Stomach smooth muscle (tissue), 2 donors: ENCODE results near the gene HOXD9.

Experiments used
- H3K27ac ChIP-seq: one replicate; pipeline ENCODE4 v1.7.0; 2013; ENCODE audit warnings: mild to moderate bottlenecking, low read length, inconsistent platforms
- H3K27me3 ChIP-seq, 2 donors: one replicate each; pipeline ENCODE4 v1.7.0; 2013; ENCODE audit warnings: low read length in 2 of 2; ENCODE audit not compliant: insufficient read depth in 2 of 2, control insufficient read depth in 1 of 2
- H3K36me3 ChIP-seq, 2 donors: one replicate each; pipeline ENCODE4 v1.7.0; 2013; ENCODE audit warnings: low read length in 2 of 2; ENCODE audit not compliant: control insufficient read depth in 2 of 2, insufficient read depth in 2 of 2
- H3K4me1 ChIP-seq: one replicate; pipeline ENCODE4 v1.7.0; 2013; ENCODE audit warnings: low read length; ENCODE audit not compliant: control insufficient read depth, insufficient read depth
- H3K4me3 ChIP-seq, 2 donors: one replicate each; pipeline ENCODE4 v1.7.0; 2013; ENCODE audit warnings: low read length in 2 of 2
- H3K9ac ChIP-seq, 2 donors: one replicate each; pipeline ENCODE4 v1.7.0; 2013; ENCODE audit warnings: low read length in 2 of 2, mild to moderate bottlenecking in 1 of 2
- H3K9me3 ChIP-seq, 2 donors: one replicate each; pipeline ENCODE4 v1.7.0; 2013; ENCODE audit warnings: low read length in 2 of 2; ENCODE audit not compliant: control insufficient read depth in 2 of 2
- donor health status: healthy.
- donor health status: Pancreatic carcinoma.

HOXD9 gene

DNA sequence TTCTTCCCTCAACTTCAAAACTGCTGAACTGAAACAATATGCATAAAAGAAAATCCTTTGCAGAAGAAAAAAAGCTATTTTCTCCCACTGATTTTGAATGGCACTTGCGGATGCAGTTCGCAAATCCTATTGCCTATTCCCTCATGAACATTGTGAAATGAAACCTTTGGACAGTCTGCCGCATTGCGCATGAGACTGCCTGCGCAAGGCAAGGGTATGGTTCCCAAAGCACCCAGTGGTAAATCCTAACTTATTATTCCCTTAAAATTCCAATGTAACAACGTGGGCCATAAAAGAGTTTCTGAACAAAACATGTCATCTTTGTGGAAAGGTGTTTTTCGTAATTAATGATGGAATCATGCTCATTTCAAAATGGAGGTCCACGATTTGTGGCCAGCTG, 15.4 kb downstream of the HOXD9 start:
- no peaks in the 10 kb centered on the region for H3K9me3 ChIP-seq
- H3K36me3 ChIP-seq: no peaks in the 10 kb centered on the region
- no peak overlapping the region for H3K4me3 ChIP-seq
- H3K4me1 ChIP-seq: peaks cover 24% of the 10 kb centered on the region
- peaks cover 75 to 84% of the 10 kb centered on the region in 2 donors for H3K27me3 ChIP-seq
- H3K27ac ChIP-seq: no peak overlapping the region
- H3K9ac ChIP-seq: no peak overlapping the region

DNA sequence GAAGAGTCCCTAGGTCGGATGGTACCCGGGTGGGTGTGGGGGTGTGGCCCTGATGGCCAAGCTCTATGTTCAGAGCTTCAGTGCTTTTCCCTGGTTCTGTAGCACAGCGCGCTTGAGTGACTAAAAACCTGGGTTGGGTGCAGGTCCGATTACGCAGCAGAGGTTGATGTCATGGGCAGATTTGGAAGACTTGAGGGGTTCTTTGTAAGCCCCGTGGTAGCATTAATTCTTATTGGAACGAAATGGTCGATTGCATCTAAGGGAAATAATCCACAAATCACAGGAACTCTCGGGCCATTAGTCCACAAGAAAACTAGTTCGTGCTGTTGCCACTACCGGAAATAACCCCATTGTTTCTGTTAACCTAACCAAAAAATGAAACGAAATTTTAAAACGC, 16.0 kb downstream of the HOXD9 start:
- no peaks in the 10 kb centered on the region for H3K36me3 ChIP-seq
- H3K4me1 ChIP-seq: peaks cover 21% of the 10 kb centered on the region
- no peak overlapping the region for H3K27ac ChIP-seq
- no peaks in the 10 kb centered on the region for H3K9me3 ChIP-seq
- peaks cover 74 to 83% of the 10 kb centered on the region in 2 donors for H3K27me3 ChIP-seq
- no peak overlapping the region for H3K9ac ChIP-seq
- H3K4me3 ChIP-seq: peak overlapping the region in 1 of 2 donors; percentile 22

DNA sequence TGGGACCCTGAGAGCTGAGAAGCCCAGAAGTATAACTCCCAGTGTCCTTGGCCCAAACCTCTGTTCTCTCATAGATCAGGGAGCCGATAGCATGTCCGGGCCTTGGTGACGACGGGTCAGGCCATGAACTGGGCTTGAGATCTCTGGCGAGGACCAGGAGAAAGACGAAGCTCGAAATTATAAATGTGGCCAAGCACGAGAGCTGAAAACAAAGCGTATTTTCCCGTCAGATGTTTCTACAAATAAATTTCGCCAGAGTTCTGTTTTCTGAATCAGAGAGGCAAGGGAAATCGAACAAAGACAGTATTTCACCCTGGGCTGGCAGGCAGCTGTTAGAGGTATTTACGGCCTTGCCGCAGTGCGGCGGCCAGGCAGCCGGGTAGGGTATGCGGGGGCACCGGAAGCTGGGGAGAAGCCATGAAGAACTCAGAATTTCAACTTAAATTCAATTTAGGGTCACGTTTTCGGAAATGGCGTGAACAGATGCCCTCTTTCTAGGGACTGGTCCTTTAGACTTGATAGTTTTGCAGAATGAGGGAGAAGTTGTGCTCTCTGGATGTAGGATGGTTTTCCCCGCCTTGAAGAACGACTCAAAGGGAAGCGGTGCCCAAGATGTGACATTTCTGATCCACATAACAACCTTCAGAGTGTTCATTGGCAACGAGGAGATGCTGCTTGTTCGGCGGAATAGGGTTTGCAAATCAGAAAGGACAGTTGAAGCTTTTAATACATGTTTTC, 16.6 kb downstream of the HOXD9 start:
- peak overlapping the region in 1 of 2 donors; percentile 22 for H3K4me3 ChIP-seq
- no peak overlapping the region for H3K9ac ChIP-seq
- H3K9me3 ChIP-seq: no peaks in the 10 kb centered on the region
- H3K4me1 ChIP-seq: peaks cover 20% of the 10 kb centered on the region
- H3K27me3 ChIP-seq: peaks cover 71 to 83% of the 10 kb centered on the region in 2 donors
- H3K27ac ChIP-seq: peak overlapping the region; percentile 18
- H3K36me3 ChIP-seq: no peaks in the 10 kb centered on the region

DNA sequence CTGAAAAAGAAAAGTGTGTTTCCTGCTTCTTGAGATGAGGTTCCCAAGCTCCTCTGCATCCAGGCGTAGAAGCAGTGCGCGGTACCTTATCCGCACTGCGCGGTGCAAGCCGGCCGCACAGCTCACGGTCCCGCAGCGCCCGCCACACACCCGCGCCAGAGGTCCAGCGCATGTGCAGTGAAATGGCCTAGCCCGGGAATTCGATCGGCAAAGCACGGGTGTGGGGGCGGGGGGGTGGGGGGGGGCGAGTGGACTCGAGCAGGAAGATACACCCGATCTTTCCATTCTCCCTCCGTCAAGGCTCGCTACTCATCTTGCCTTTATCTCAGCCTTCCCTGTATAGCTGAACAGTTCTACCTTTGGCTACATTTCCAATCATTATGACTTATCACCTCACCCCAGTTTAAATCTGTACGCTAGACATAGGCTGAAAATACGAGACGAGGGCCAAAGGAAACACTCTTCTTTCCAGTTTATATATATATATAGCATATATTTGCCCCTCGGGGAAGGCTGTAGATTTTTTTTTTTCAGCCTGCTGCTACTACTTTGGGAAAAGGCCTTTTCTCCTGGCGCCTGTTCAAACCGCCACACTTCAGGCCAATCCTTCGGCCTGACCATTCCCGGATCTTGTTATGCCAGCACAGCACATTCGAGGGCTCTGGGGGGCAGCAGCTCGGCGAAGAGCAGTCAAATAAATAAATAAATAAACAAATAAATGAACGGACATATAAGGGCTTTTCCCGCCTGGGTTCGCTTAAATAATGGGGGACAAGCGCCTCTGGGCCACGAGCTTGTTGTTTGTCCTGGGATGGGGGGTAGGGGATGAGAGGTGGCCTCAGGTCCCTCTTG, 17.4 kb downstream of the HOXD9 start:
- Histone ChIP-seq H3K27me3 (peaks cover 66 to 78% of the 10 kb centered on the region in 2 donors), H3K4me1 (peaks cover 20% of the 10 kb centered on the region), H3K27ac (no peak overlapping the region), H3K36me3 (no peaks in the 10 kb centered on the region), H3K9me3 (no peaks in the 10 kb centered on the region), H3K9ac (no peak overlapping the region), H3K4me3 (peak overlapping the region; percentile 56 to 67)

DNA sequence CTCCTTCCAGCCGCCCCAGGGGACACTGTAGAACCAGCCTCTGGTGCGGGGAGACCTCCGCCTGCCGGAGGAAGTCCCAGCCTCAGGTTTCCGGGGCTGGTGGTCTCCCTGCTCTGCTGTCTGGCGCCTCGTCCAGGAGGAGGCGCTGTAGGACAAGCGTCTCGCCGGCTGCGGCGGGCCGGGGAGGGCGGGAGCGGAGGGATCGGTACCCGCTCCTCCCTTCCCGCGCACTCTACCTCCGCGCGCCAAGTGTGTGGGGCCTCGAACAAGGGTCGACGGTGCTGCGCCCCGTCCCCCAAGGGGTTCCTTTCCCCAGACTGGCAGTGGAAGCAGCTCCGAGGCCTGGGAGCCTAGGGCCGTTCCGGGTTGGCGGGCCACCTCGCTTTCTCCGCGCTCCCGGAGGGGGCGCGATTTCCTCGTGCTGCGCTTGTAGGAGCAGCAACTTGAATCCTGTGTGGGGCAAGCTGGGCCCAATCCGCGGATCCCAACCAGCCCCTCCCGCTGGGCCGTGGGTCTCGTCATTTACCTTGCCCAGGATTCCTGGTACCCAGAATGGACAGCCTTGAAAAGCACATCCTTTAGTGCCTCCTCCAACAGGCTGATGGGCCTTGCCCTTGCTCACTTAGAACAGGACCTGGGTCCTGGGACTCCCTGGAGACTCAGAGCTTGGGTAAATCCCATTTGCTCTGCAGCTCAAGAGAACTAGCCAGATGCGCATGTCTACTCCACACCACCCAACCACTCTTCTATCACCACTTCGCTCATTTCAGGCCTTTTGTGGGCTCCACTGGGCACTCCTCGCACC, 18.2 kb downstream of the HOXD9 start:
- no peak overlapping the region for H3K9ac ChIP-seq
- no peaks in the 10 kb centered on the region for H3K36me3 ChIP-seq
- no peaks in the 10 kb centered on the region for H3K9me3 ChIP-seq
- H3K27ac ChIP-seq: no peak overlapping the region
- H3K4me1 ChIP-seq: peaks cover 19% of the 10 kb centered on the region
- peaks cover 67 to 78% of the 10 kb centered on the region in 2 donors for H3K27me3 ChIP-seq
- peak overlapping the region; percentile 56 to 67 for H3K4me3 ChIP-seq

DNA sequence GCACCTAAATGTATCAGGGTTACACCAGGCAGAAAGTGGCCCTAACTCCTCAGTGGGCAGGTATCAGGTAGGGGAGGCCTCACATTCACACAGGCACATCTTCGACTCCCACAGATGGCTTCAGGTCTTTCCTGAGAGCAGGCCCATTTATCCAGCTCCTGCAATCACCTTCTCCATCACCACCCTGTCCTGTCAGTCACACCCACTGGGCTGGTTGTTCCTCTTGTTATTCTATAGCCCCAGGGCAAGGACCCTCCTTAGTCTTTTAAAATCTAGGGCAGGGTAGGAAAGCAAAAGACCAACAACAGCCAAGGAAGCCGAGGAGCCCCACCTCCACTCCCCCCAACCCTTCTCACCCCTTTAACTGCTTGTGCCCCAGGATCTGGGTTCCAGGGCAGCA, 19.8 kb downstream of the HOXD9 start:
- H3K9ac ChIP-seq: no peak overlapping the region
- H3K4me1 ChIP-seq: peaks cover 8% of the 10 kb centered on the region
- no peak overlapping the region for H3K4me3 ChIP-seq
- peaks cover 68 to 78% of the 10 kb centered on the region in 2 donors for H3K27me3 ChIP-seq
- H3K36me3 ChIP-seq: no peaks in the 10 kb centered on the region
- H3K27ac ChIP-seq: no peak overlapping the region
- no peaks in the 10 kb centered on the region for H3K9me3 ChIP-seq

DNA sequence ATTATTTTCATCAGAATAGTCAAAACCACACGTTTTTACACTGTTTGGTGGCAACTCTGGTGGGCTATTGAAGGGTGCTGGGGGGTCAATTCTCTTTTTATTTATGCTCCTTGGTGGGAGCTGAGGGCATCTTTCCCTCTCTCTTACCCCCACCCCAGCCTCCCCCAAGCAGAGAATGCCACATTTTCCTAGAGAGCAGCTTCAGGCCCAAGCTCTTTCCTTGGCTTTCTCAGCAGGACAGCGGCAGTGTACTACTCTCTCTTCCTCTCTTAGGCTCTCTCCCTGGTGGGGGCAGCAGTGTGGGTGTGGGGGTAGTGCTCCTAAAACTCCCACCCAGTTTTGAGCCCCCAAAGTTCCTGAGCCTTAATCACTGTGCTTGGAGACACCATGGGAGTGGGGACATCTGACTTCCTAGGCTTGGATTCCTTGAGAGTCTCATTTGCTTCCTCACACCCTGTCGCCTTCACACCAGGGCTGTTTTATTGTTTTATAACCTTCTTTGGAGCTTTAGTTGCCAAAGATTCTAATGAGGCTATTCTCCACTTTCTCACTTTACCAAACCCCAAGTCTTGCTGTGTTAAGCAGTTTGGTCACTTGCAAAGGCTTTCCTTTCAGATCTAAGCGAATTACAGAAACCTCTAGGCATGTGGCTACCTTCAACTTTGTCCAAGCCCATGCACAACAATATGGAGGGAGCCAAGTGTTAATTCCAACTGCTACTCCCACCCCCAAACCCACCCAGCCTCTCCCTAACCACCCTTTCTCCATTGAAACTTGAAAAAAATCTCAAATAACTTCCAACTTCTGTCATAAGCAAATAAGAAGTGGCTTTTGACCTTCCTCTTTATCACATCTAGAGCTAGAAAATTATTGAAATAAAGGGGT, 22.8 kb downstream of the HOXD9 start:
- H3K27ac ChIP-seq: no peak overlapping the region
- peaks cover 69 to 79% of the 10 kb centered on the region in 2 donors for H3K27me3 ChIP-seq
- no peaks in the 10 kb centered on the region for H3K36me3 ChIP-seq

DNA sequence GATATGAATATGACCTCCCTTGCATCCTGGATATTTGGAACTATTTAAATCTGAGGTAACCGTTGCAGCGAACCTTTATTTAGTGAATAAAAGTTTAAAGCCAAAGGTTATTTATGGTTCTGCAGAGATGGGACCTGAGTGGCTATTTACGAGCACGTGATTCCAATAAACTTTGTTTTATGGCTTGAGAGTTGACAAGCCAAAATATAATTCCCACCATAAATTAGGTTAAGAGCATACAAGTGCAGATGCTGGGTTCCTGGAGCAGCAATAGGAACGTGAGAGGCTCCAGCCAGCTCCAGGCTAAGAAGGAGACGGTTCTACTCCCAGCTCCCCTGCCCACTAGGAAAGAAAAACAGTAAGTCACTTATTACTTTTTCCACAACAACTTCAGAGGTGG, 23.6 kb downstream of the HOXD9 start:
- Histone ChIP-seq H3K27me3 (peaks cover 70 to 79% of the 10 kb centered on the region in 2 donors), H3K36me3 (no peaks in the 10 kb centered on the region), H3K4me3 (no peak overlapping the region), H3K9ac (no peak overlapping the region), H3K9me3 (no peaks in the 10 kb centered on the region), H3K27ac (no peak overlapping the region), H3K4me1 (no peaks in the 10 kb centered on the region)

More for the DNA sequence above, 22.8 kb downstream of the HOXD9 start:
- Histone ChIP-seq H3K4me3 (no peak overlapping the region), H3K9me3 (no peaks in the 10 kb centered on the region), H3K9ac (no peak overlapping the region), H3K4me1 (peaks cover 2% of the 10 kb centered on the region)

DNA sequence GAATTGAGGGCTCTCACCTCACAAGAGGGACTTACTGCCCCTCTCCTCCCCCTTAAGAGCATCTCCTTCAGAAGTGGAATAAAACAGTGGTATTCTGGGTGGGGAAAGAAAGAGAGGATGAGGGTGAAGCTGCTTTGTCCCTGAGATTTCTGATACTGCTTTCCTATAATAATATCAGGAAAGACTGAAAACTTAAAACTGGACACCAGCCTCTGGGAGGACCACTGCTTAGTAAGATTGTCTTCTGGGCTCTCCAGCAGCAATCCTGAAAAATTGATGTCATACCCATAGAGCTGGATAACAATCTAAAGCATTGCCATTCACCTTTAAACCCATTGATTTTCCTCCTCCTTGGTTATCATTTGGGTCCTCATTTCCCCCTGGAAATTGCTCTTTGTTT, 24.1 kb downstream of the HOXD9 start:
- H3K27me3 ChIP-seq: peaks cover 68 to 83% of the 10 kb centered on the region in 2 donors
- H3K36me3 ChIP-seq: no peaks in the 10 kb centered on the region
- H3K4me1 ChIP-seq: no peaks in the 10 kb centered on the region
- no peak overlapping the region for H3K9ac ChIP-seq
- no peaks in the 10 kb centered on the region for H3K9me3 ChIP-seq
- no peak overlapping the region for H3K4me3 ChIP-seq
- no peak overlapping the region for H3K27ac ChIP-seq
